CD8-positive, alpha-beta memory T cell (primary cell): ENCODE measurements around the gene ERC2. TPM values are rescaled to one million over a fixed set of nuclear protein-coding genes. Genes with fewer than 3 reads are reported as not detected.

Experiments
- CTCF ChIA-PET: fragments of 350-600 bp; sonication (Branson Sonifier 250); formaldehyde crosslinking; loops from one replicate; lab custom pipeline; 2021; ENCODE audit warnings: antibody characterized with exemption; lab: Charles Lee
- POLR2A ChIA-PET: fragments of 350-600 bp; sonication (Branson Sonifier 250); formaldehyde crosslinking; loops from one replicate; lab custom pipeline; 2021; ENCODE audit warnings: antibody characterized with exemption; lab: Charles Lee
- DNase-seq, 5 donors: peaks; one replicate each; pipeline versions ENCODE4 v3.0.0 to v3.0.0-alpha.2; 2020 to 2022; ENCODE audit warnings: mixed read lengths in 1 of 5
- H3K27ac ChIP-seq: one replicate; pipeline ENCODE4 v1.7.0; 2013; ENCODE audit warnings: low read depth, mild to moderate bottlenecking, low read length, moderate library complexity
- H3K27me3 ChIP-seq: 2 replicates; pipeline ENCODE4 v1.7.0; 2013; ENCODE audit warnings: low read length, mild to moderate bottlenecking; ENCODE audit not compliant: insufficient read depth, poor library complexity, severe bottlenecking
- H3K36me3 ChIP-seq: 2 replicates; pipeline ENCODE4 v1.7.0; 2013; ENCODE audit warnings: mild to moderate bottlenecking, low read length, moderate library complexity; ENCODE audit not compliant: insufficient read depth
- H3K4me1 ChIP-seq: 2 replicates; pipeline ENCODE4 v1.7.0; 2013; ENCODE audit warnings: mild to moderate bottlenecking, low read length, moderate library complexity; ENCODE audit not compliant: insufficient read depth
- H3K4me3 ChIP-seq: 2 replicates; pipeline ENCODE4 v1.7.0; 2013; ENCODE audit warnings: mild to moderate bottlenecking, low read length
- H3K9me3 ChIP-seq: 2 replicates; pipeline ENCODE4 v1.7.0; 2013; ENCODE audit warnings: mild to moderate bottlenecking, low read length
- H3K27ac Mint-ChIP-seq, 8 donors: one replicate each; pipeline ENCODE4 v1.8.0; 2020 to 2021; ENCODE audit warnings: mixed read lengths in 8 of 8, mild to moderate bottlenecking in 6 of 8, inconsistent platforms in 3 of 8, moderate library complexity in 3 of 8
- H3K27me3 Mint-ChIP-seq, 2 donors: one replicate each; pipeline ENCODE4 v1.8.0; 2020 to 2021; ENCODE audit warnings: mixed read lengths in 2 of 2, mild to moderate bottlenecking in 1 of 2, moderate library complexity in 1 of 2
- H3K36me3 Mint-ChIP-seq, 3 donors: one replicate each; pipeline ENCODE4 v1.8.0; 2020 to 2021; ENCODE audit warnings: mixed read lengths in 3 of 3, inconsistent platforms in 1 of 3, mild to moderate bottlenecking in 1 of 3
- H3K4me1 Mint-ChIP-seq, 3 donors: one replicate each; pipeline ENCODE4 v1.8.0; 2020 to 2021; ENCODE audit warnings: mixed read lengths in 3 of 3, inconsistent platforms in 1 of 3, mild to moderate bottlenecking in 1 of 3
- H3K4me3 Mint-ChIP-seq, 7 donors: one replicate each; pipeline ENCODE4 v1.8.0; 2020 to 2021; ENCODE audit warnings: mixed read lengths in 7 of 7, mild to moderate bottlenecking in 6 of 7, moderate library complexity in 4 of 7, inconsistent platforms in 2 of 7
- H3K9me3 Mint-ChIP-seq, 5 donors: one replicate each; pipeline ENCODE4 v1.8.0; 2020 to 2022; ENCODE audit warnings: mixed read lengths in 5 of 5, mild to moderate bottlenecking in 3 of 5, moderate library complexity in 2 of 5, inconsistent platforms in 1 of 5
- polyA plus RNA-seq: library from polyadenylated mRNA; unstranded; fragments of 300-500 nt; fragmentation: Illumina TruSeq; gene quantifications from one replicate; pipeline ENCODE4 v1.2.3, GENCODE V29; 2021
- total RNA-seq, 2 experiments: library from RNA; stranded (reverse); gene quantifications; one replicate each; pipeline ENCODE4 v1.2.3, GENCODE V29; 2021

Gene ERC2
- total and polyA plus RNA-seq, 3 experiments from 2014 or later, result not detected

GRCh38 chr3:55585856-55586255 is 882.4 kb downstream of the ERC2 start:
- H3K27ac ChIP-seq, result no peak overlapping the region
- POLR2A ChIA-PET, result no interaction called here
- no peaks in the 10 kb centered on the region for H3K36me3 Mint-ChIP-seq
- no peak overlapping the region for H3K4me3 ChIP-seq
- H3K9me3 Mint-ChIP-seq, result peaks cover 0 to 5% (median 0%) of the 10 kb centered on the region in 5 donors
- CTCF ChIA-PET, result no interaction called here
- H3K9me3 ChIP-seq, result no peaks in the 10 kb centered on the region
- H3K4me1 ChIP-seq, result no peaks in the 10 kb centered on the region
- H3K27me3 ChIP-seq, result no peaks in the 10 kb centered on the region
- no peak overlapping the region for H3K4me3 Mint-ChIP-seq
- H3K36me3 ChIP-seq, result no peaks in the 10 kb centered on the region
- no peaks in the 10 kb centered on the region for H3K4me1 Mint-ChIP-seq
- no peak overlapping the region for H3K27ac Mint-ChIP-seq
- DNase-seq, result no peak
- peaks cover 0 to 3% of the 10 kb centered on the region in 2 donors for H3K27me3 Mint-ChIP-seq

- peaks cover 0 to 3% of the 10 kb centered on the region in 2 donors for H3K27me3 Mint-ChIP-seq
- H3K4me3 ChIP-seq, result no peak overlapping the region
- H3K27ac ChIP-seq, result no peak overlapping the region
- ChIA-PET POLR2A (no interaction called here), CTCF (no interaction called here)
- no peaks in the 10 kb centered on the region for H3K4me1 Mint-ChIP-seq
- no peak overlapping the region for H3K4me3 Mint-ChIP-seq
- H3K27me3 ChIP-seq, result no peaks in the 10 kb centered on the region
- no peak for DNase-seq
- H3K9me3 ChIP-seq, result no peaks in the 10 kb centered on the region
- no peak overlapping the region for H3K27ac Mint-ChIP-seq
- H3K36me3 Mint-ChIP-seq, result no peaks in the 10 kb centered on the region
- H3K4me1 ChIP-seq, result no peaks in the 10 kb centered on the region
- no peaks in the 10 kb centered on the region for H3K36me3 ChIP-seq
- H3K9me3 Mint-ChIP-seq, result peaks cover 0 to 5% (median 0%) of the 10 kb centered on the region in 5 donors
Measured at GRCh38 chr3:55584716-55585368, 883.4 kb downstream of the ERC2 start.

- Histone ChIP-seq H3K27ac (no peak overlapping the region), H3K36me3 (no peaks in the 10 kb centered on the region), H3K4me3 (no peak overlapping the region), H3K27me3 (no peaks in the 10 kb centered on the region), H3K9me3 (no peaks in the 10 kb centered on the region), H3K4me1 (no peaks in the 10 kb centered on the region)
- DNase-seq, result no peak
- H3K9me3 Mint-ChIP-seq, result peaks cover 0 to 7% (median 2%) of the 10 kb centered on the region in 5 donors
- no peaks in the 10 kb centered on the region for H3K36me3 Mint-ChIP-seq
- ChIA-PET POLR2A (no interaction called here), CTCF (no interaction called here)
- H3K27me3 Mint-ChIP-seq, result peaks cover 0 to 3% of the 10 kb centered on the region in 2 donors
- H3K4me3 Mint-ChIP-seq, result no peak overlapping the region
- no peak overlapping the region for H3K27ac Mint-ChIP-seq
- no peaks in the 10 kb centered on the region for H3K4me1 Mint-ChIP-seq
Measured at GRCh38 chr3:55584030-55584429, 884.2 kb downstream of the ERC2 start.

GRCh38 chr3:55583475-55583874 is 884.8 kb downstream of the ERC2 start:
- H3K27ac ChIP-seq, result no peak overlapping the region
- peaks cover 0 to 3% of the 10 kb centered on the region in 2 donors for H3K27me3 Mint-ChIP-seq
- no peaks in the 10 kb centered on the region for H3K4me1 Mint-ChIP-seq
- no peaks in the 10 kb centered on the region for H3K9me3 ChIP-seq
- no peak overlapping the region for H3K4me3 Mint-ChIP-seq
- no peaks in the 10 kb centered on the region for H3K27me3 ChIP-seq
- POLR2A ChIA-PET, result no interaction called here
- no peaks in the 10 kb centered on the region for H3K36me3 Mint-ChIP-seq
- H3K4me3 ChIP-seq, result no peak overlapping the region
- H3K27ac Mint-ChIP-seq, result no peak overlapping the region
- H3K4me1 ChIP-seq, result no peaks in the 10 kb centered on the region
- CTCF ChIA-PET, result no interaction called here
- H3K36me3 ChIP-seq, result no peaks in the 10 kb centered on the region
- no peak for DNase-seq
- H3K9me3 Mint-ChIP-seq, result peaks cover 0 to 7% (median 3%) of the 10 kb centered on the region in 5 donors

GRCh38 chr3:55579496-55579895 is 888.8 kb downstream of the ERC2 start:
- Mint-ChIP-seq H3K27ac (no peak overlapping the region), H3K9me3 (peaks cover 0 to 7% (median 7%) of the 10 kb centered on the region in 5 donors), H3K4me3 (no peak overlapping the region), H3K36me3 (no peaks in the 10 kb centered on the region), H3K27me3 (peaks cover 0 to 3% of the 10 kb centered on the region in 2 donors), H3K4me1 (no peaks in the 10 kb centered on the region)
- POLR2A ChIA-PET, result no interaction called here
- Histone ChIP-seq H3K27me3 (no peaks in the 10 kb centered on the region), H3K27ac (no peak overlapping the region), H3K9me3 (no peaks in the 10 kb centered on the region), H3K4me1 (no peaks in the 10 kb centered on the region), H3K36me3 (no peaks in the 10 kb centered on the region), H3K4me3 (no peak overlapping the region)
- no peak for DNase-seq
- CTCF ChIA-PET, result no interaction called here

- H3K9me3 Mint-ChIP-seq, result peaks cover 0 to 7% (median 5%) of the 10 kb centered on the region in 5 donors
Measured at GRCh38 chr3:55576621-55577388, 891.5 kb downstream of the ERC2 start.

GRCh38 chr3:55574671-55575070 is 893.6 kb downstream of the ERC2 start:
- Histone ChIP-seq H3K27ac (no peak overlapping the region), H3K27me3 (no peaks in the 10 kb centered on the region), H3K4me3 (no peak overlapping the region), H3K9me3 (no peaks in the 10 kb centered on the region), H3K4me1 (no peaks in the 10 kb centered on the region), H3K36me3 (no peaks in the 10 kb centered on the region)
- H3K4me3 Mint-ChIP-seq, result no peak overlapping the region
- ChIA-PET CTCF (no interaction called here), POLR2A (no interaction called here)
- H3K4me1 Mint-ChIP-seq, result no peaks in the 10 kb centered on the region
- peak overlapping the region in 1 of 8 donors; percentile 75 for H3K27ac Mint-ChIP-seq
- peaks cover 4 to 7% (median 7%) of the 10 kb centered on the region in 5 donors for H3K9me3 Mint-ChIP-seq
- H3K36me3 Mint-ChIP-seq, result no peaks in the 10 kb centered on the region
- H3K27me3 Mint-ChIP-seq, result no peaks in the 10 kb centered on the region
- DNase-seq, result no peak

More at GRCh38 chr3:55576621-55577388, 891.5 kb downstream of the ERC2 start:
- Histone ChIP-seq H3K27ac (no peak overlapping the region), H3K9me3 (no peaks in the 10 kb centered on the region), H3K27me3 (no peaks in the 10 kb centered on the region), H3K4me1 (no peaks in the 10 kb centered on the region), H3K36me3 (no peaks in the 10 kb centered on the region), H3K4me3 (no peak overlapping the region)
- H3K4me1 Mint-ChIP-seq, result no peaks in the 10 kb centered on the region
- no peak for DNase-seq
- H3K36me3 Mint-ChIP-seq, result no peaks in the 10 kb centered on the region
- CTCF ChIA-PET, result no interaction called here
- POLR2A ChIA-PET, result no interaction called here
- no peaks in the 10 kb centered on the region for H3K27me3 Mint-ChIP-seq
- no peak overlapping the region for H3K4me3 Mint-ChIP-seq
- H3K27ac Mint-ChIP-seq, result no peak overlapping the region

- CTCF ChIA-PET, result no interaction called here
Measured at GRCh38 chr3:55572816-55573215, 895.5 kb downstream of the ERC2 start.

More at GRCh38 chr3:55572816-55573215, 895.5 kb downstream of the ERC2 start:
- H3K36me3 ChIP-seq, result no peaks in the 10 kb centered on the region
- Mint-ChIP-seq H3K27me3 (no peaks in the 10 kb centered on the region), H3K4me3 (no peak overlapping the region), H3K4me1 (no peaks in the 10 kb centered on the region), H3K9me3 (peaks cover 0 to 6% (median 4%) of the 10 kb centered on the region in 5 donors), H3K27ac (peak overlapping the region in 1 of 8 donors; percentile 36), H3K36me3 (no peaks in the 10 kb centered on the region)
- H3K4me3 ChIP-seq, result no peak overlapping the region
- no peaks in the 10 kb centered on the region for H3K4me1 ChIP-seq
- H3K9me3 ChIP-seq, result no peaks in the 10 kb centered on the region
- H3K27ac ChIP-seq, result no peak overlapping the region
- POLR2A ChIA-PET, result no interaction called here
- DNase-seq, result no peak
- no peaks in the 10 kb centered on the region for H3K27me3 ChIP-seq
